GM10248 (cell line): ENCODE measurements around the gene PRMT2.
"Not testable (repeated sequence)": the region's sequence is repeated elsewhere in the genome, so short reads cannot be mapped to it uniquely, and the experiment has no call there.

Experiments
- CTCF ChIA-PET: fragments of 300-600 bp; sonication (Branson Sonifier 250); formaldehyde crosslinking; extraction: SDS; loops from one replicate; lab custom pipeline; 2021; ENCODE audit warnings: antibody characterized with exemption; lab: Yijun Ruan, JAX
- POLR2A ChIA-PET: fragments of 350-650 bp; sonication (Branson Sonifier 250); formaldehyde crosslinking; extraction: SDS; loops from one replicate; lab custom pipeline; 2020; ENCODE audit warnings: antibody characterized with exemption; lab: Yijun Ruan, JAX
- DNase-seq: peaks from one replicate; pipeline ENCODE4 v3.0.0; 2012; ENCODE audit errors: extremely low spot score
- CTCF ChIP-seq: IDR thresholded peaks from 2 replicates; pipeline ENCODE4 v1.5.1; 2012; ENCODE audit warnings: mild to moderate bottlenecking, low read depth; ENCODE audit errors: extremely low read depth, missing control alignments, control extremely low read depth

Gene PRMT2

GRCh38 chr21:46668381-46668780 lies 32.9 kb downstream of the PRMT2 start:
- no peak for DNase-seq
- CTCF ChIA-PET = no interaction called here
- TF ChIP-seq CTCF = no peak
- POLR2A ChIA-PET = no interaction called here

- DNase-seq, POLR2A ChIA-PET: not testable (repeated sequence)
- CTCF ChIA-PET = interaction anchor here (1.3 kb wide), 1 partner anchor 7 kb away, joined by 6 read pairs; no protein-coding TSS in a partner anchor
These were observed 33.4 kb downstream of the PRMT2 start for GRCh38 chr21:46668904-46669303.

- POLR2A ChIA-PET = no interaction called here
- no peak for TF ChIP-seq CTCF
- CTCF ChIA-PET = no interaction called here
- DNase-seq = no peak
These were observed 39.0 kb downstream of the PRMT2 start for GRCh38 chr21:46674430-46675007.

GRCh38 chr21:46675595-46676280 lies 40.3 kb downstream of the PRMT2 start:
- ChIA-PET CTCF (interaction anchor here (1.1 kb wide), 1 partner anchor 14 kb away, joined by 3 read pairs; no protein-coding TSS in a partner anchor), POLR2A (no interaction called here)
- no peak for TF ChIP-seq CTCF

GRCh38 chr21:46676542-46676941 lies 41.1 kb downstream of the PRMT2 start:
- CTCF ChIA-PET = not testable (repeated sequence)

More at GRCh38 chr21:46675595-46676280, 40.3 kb downstream of the PRMT2 start:
- no peak for DNase-seq

GRCh38 chr21:46681593-46681992 lies 46.1 kb downstream of the PRMT2 start:
- POLR2A ChIA-PET, DNase-seq, CTCF ChIA-PET: not testable (repeated sequence)

More at GRCh38 chr21:46676542-46676941, 41.1 kb downstream of the PRMT2 start:
- POLR2A ChIA-PET, DNase-seq: not testable (repeated sequence)

- DNase-seq, CTCF ChIA-PET, POLR2A ChIA-PET: not testable (repeated sequence)
These were observed 63.2 kb downstream of the PRMT2 start for GRCh38 chr21:46698652-46699051.

GRCh38 chr21:46699104-46699503 lies 63.6 kb downstream of the PRMT2 start:
- POLR2A ChIA-PET = not testable (repeated sequence)

More at GRCh38 chr21:46699104-46699503, 63.6 kb downstream of the PRMT2 start:
- CTCF ChIA-PET, DNase-seq: not testable (repeated sequence)
